Measurements from ENCODE around the gene TNFRSF4. TPM values are rescaled to one million over a fixed set of nuclear protein-coding genes. Genes with fewer than 3 reads are reported as not detected.
A peak's percentile ranks its signal among the peaks of the same experiment; 100 is the strongest.

The TNFRSF4 gene
- total and polyA plus RNA-seq, 9 of the 15 experiments (the other 6 are each of a cell fraction or from before 2014, with no cell fraction given), result 0.07 to 0.44 (median 0.19) TPM; not detected in 5

DNA sequence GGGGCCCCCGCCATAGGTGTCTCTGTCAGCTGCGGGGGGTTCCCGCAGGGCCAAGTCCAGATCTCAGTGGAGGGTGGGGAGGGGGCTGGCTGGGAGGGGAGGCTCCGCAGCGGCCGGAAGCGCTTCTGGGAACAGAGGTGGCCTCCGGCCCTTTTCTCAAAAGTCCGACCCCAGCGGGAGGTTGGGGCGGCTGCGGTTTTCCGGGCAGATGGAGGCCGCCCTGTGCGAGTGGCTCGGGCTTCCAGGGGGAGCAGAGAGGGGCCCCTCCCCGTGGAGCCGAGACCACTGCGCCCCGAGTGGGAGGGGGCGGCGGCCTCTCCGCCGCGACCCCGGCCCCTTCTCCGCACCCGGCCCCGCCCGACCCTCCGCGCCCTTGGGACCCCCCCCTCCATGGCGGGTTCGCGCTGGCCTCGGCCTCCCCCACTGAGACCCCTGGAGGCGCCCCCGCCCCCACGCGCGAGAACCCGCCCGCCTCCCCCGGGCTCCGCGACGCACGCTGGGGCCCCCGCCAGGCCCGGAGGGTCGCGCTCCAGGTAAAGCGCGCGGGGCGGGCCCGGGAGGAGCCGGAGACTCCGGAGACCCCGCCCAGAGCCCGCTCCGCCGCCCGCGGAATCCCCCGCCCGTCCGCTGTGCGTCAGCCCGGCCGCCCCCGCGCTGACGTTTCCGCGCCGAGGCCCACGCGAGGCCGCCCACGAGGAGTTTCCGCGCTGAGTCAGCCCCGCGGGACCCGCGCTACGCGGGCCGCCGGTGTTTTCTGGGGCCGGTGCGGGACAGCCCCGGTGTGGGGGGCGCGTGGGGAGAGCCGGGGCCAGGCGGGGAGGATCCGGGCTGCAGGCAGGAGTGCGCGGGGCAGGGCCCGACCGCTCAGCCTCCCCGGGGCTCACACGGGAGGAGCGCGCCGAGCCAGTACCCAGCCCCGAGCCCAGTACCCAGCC, 12.8 kb downstream of the TNFRSF4 start (continued):
- no peak for TF ChIP-seq MYBL2 (IDR thresholded peaks at IDR 0.05; ENCODE audit: low read depth)
- TF ChIP-seq MYBL2 (CRISPR knock-in tag; IDR thresholded peaks at IDR 0.05; ENCODE audit: borderline replicate concordance), result no peak
- TF ChIP-seq ZNF263 (CRISPR knock-in tag; IDR thresholded peaks at IDR 0.05; ENCODE audit: borderline replicate concordance), result no peak
- TF ChIP-seq ZNF146 (CRISPR knock-in tag; IDR thresholded peaks at IDR 0.05; ENCODE audit: unreplicated experiment), result no peak
- TF ChIP-seq, protein P1, sequence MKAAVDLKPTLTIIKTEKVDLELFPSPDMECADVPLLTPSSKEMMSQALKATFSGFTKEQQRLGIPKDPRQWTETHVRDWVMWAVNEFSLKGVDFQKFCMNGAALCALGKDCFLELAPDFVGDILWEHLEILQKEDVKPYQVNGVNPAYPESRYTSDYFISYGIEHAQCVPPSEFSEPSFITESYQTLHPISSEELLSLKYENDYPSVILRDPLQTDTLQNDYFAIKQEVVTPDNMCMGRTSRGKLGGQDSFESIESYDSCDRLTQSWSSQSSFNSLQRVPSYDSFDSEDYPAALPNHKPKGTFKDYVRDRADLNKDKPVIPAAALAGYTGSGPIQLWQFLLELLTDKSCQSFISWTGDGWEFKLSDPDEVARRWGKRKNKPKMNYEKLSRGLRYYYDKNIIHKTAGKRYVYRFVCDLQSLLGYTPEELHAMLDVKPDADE (conservative IDR thresholded peaks at IDR 0.05; ENCODE audit: control insufficient read depth, low read depth, low read length), result no peak; the same call in 1 of the 2 replicates
- TF ChIP-seq EHMT2 (IDR thresholded peaks at IDR 0.05), result no peak
- 0 out of 2 replicates have a peak, but pooled peaks have one; percentile 55 for TF ChIP-seq ERF (CRISPR knock-in tag; IDR thresholded peaks at IDR 0.05)
- no peak for TF ChIP-seq ZFPM2 (CRISPR knock-in tag; IDR thresholded peaks at IDR 0.05)
- TF ChIP-seq ETS2 (tag; IDR thresholded peaks at IDR 0.05; ENCODE audit: borderline replicate concordance, poor library complexity, severe bottlenecking), result no peak
- peak; percentile 84 for TF ChIP-seq RB1 (IDR thresholded peaks at IDR 0.05; ENCODE audit: low read depth)
- TF ChIP-seq, protein P2, sequence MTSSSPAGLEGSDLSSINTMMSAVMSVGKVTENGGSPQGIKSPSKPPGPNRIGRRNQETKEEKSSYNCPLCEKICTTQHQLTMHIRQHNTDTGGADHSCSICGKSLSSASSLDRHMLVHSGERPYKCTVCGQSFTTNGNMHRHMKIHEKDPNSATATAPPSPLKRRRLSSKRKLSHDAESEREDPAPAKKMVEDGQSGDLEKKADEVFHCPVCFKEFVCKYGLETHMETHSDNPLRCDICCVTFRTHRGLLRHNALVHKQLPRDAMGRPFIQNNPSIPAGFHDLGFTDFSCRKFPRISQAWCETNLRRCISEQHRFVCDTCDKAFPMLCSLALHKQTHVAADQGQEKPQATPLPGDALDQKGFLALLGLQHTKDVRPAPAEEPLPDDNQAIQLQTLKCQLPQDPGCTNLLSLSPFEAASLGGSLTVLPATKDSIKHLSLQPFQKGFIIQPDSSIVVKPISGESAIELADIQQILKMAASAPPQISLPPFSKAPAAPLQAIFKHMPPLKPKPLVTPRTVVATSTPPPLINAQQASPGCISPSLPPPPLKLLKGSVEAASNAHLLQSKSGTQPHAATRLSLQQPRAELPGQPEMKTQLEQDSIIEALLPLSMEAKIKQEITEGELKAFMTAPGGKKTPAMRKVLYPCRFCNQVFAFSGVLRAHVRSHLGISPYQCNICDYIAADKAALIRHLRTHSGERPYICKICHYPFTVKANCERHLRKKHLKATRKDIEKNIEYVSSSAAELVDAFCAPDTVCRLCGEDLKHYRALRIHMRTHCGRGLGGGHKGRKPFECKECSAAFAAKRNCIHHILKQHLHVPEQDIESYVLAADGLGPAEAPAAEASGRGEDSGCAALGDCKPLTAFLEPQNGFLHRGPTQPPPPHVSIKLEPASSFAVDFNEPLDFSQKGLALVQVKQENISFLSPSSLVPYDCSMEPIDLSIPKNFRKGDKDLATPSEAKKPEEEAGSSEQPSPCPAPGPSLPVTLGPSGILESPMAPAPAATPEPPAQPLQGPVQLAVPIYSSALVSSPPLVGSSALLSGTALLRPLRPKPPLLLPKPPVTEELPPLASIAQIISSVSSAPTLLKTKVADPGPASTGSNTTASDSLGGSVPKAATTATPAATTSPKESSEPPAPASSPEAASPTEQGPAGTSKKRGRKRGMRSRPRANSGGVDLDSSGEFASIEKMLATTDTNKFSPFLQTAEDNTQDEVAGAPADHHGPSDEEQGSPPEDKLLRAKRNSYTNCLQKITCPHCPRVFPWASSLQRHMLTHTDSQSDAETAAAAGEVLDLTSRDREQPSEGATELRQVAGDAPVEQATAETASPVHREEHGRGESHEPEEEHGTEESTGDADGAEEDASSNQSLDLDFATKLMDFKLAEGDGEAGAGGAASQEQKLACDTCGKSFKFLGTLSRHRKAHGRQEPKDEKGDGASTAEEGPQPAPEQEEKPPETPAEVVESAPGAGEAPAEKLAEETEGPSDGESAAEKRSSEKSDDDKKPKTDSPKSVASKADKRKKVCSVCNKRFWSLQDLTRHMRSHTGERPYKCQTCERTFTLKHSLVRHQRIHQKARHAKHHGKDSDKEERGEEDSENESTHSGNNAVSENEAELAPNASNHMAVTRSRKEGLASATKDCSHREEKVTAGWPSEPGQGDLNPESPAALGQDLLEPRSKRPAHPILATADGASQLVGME (CRISPR knock-in tag; IDR thresholded peaks at IDR 0.05), result no peak
- peak; percentile 82 for TF ChIP-seq ATF7 (IDR thresholded peaks at IDR 0.05)
- TF ChIP-seq HDAC8 (tag; IDR thresholded peaks at IDR 0.05), result no peak
- TF ChIP-seq ZBED1 (IDR thresholded peaks at IDR 0.05), result no peak
- no peak for TF ChIP-seq ARHGAP35 (IDR thresholded peaks at IDR 0.05; ENCODE audit: partially characterized antibody)
- TF ChIP-seq ZC3H11A (IDR thresholded peaks at IDR 0.05; ENCODE audit: low read depth, low read length), result no peak
- TF ChIP-seq, protein P3, sequence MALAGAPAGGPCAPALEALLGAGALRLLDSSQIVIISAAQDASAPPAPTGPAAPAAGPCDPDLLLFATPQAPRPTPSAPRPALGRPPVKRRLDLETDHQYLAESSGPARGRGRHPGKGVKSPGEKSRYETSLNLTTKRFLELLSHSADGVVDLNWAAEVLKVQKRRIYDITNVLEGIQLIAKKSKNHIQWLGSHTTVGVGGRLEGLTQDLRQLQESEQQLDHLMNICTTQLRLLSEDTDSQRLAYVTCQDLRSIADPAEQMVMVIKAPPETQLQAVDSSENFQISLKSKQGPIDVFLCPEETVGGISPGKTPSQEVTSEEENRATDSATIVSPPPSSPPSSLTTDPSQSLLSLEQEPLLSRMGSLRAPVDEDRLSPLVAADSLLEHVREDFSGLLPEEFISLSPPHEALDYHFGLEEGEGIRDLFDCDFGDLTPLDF (CRISPR knock-in tag; IDR thresholded peaks at IDR 0.05), result peak; percentile 29; the same call in 1 of the 2 replicates
- no peak for TF ChIP-seq NFXL1 (CRISPR knock-in tag; IDR thresholded peaks at IDR 0.05)
- TF ChIP-seq ZNF561 (CRISPR knock-in tag; conservative IDR thresholded peaks at IDR 0.05), result no peak
- TF ChIP-seq SRSF3 (IDR thresholded peaks at IDR 0.05; ENCODE audit: insufficient read depth, low read length), result no peak
- TF ChIP-seq ZNF445 (CRISPR knock-in tag; IDR thresholded peaks at IDR 0.05; ENCODE audit: low read depth), result no peak

All from K562 (cell line).